GM13976 (cell line): ENCODE results near the gene MSI2.
A peak's percentile ranks its signal among the peaks of the same experiment; 100 is the strongest.

ENCODE experiments used
- DNase-seq: peaks from one replicate; pipeline ENCODE4 v3.0.0; 2012; ENCODE audit warnings: low spot score
- CTCF ChIP-seq: IDR thresholded peaks from 2 replicates; pipeline ENCODE4 v1.5.1; 2012; ENCODE audit warnings: borderline replicate concordance, mild to moderate bottlenecking; ENCODE audit not compliant: insufficient read depth; ENCODE audit errors: extremely low read depth, missing control alignments, control extremely low read depth
- in situ Hi-C: fragments of 300-500 bp; cut with MboI; formaldehyde crosslinking; loops from one replicate; pipeline ENCODE4 v1.12.0; 2022; ENCODE audit warnings: low sequenced_read_pairs, mixed read lengths, inconsistent platforms; ENCODE audit not compliant: unreplicated experiment

Gene MSI2

GRCh38 chr17:57627591-57627990 lies 371.3 kb downstream of the MSI2 start:
- TF ChIP-seq CTCF: no peak
- DNase-seq: no peak
- in situ Hi-C loops: no loop called here

GRCh38 chr17:57628421-57628820 lies 372.1 kb downstream of the MSI2 start:
- TF ChIP-seq CTCF: no peak
- in situ Hi-C loops: no loop called here
- no peak for DNase-seq

DNA sequence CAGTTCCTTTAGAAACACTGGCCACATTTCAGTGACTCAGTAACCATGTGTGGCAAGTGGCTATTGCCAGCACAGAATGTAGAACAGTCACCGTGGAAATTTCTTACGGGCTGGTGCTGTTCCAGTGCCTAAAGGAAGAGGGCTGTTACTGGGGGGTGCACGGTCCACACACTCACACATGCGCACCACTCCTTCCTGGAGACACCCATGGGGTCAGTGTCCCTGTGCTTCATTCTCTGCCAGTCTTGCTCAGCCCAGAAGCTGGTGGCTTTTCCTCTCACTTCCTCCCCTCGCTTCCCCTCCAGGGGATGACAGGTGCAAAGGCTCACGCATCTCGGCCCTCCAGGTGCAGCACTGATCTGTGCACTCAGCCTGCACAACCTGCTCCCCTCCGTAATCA lies 373.1 kb downstream of the MSI2 start:
- in situ Hi-C loops: no loop called here
- peak; percentile 60 for DNase-seq
- TF ChIP-seq CTCF: no peak

- DNase-seq: no peak
- in situ Hi-C loops: no loop called here
Observed at GRCh38 chr17:57629886-57630285, 373.6 kb downstream of the MSI2 start.

DNA sequence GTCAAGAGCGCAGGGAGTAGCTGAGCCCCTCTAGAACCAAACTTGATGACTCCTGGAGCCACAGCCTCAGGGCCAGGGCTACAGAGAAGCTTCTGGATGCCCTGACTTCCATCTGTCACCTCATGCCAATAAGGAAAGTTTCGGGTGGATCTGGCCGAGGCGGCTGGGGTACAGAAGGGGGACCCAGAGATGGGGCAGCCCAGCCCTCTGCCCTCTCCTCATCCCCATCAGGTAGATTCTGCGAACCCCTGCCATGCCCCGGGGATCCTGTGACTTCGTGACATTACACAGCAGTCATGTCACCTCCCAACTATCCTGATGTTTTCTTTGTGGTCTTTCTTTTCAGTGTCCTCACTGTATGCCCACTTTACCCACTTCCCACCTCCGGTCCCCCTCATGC lies 374.4 kb downstream of the MSI2 start:
- in situ Hi-C loops: no loop called here
- no peak for DNase-seq
- no peak for TF ChIP-seq CTCF

More at GRCh38 chr17:57629886-57630285, 373.6 kb downstream of the MSI2 start:
- TF ChIP-seq CTCF: no peak

DNA sequence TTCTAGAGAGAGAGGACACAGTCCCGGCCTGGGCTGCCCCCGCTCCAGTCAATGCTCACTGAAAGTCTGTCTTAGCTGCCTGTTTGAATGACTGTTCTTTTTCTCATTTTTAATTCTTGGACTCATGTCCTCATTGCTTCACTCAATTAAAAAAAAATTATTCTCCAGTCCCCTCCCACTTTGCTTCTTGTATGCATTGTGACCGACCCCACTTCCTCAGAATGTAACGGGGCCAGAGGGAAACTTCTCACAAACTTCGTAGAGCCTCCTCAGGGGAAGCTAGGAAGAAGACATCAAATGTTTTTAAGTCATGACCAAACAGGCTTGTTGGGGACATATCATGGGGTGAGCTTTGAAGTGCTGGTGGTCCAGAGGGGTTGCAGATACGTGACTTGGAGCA lies 375.5 kb downstream of the MSI2 start:
- no peak for TF ChIP-seq CTCF
- in situ Hi-C loops: no loop called here
- no peak for DNase-seq

DNA sequence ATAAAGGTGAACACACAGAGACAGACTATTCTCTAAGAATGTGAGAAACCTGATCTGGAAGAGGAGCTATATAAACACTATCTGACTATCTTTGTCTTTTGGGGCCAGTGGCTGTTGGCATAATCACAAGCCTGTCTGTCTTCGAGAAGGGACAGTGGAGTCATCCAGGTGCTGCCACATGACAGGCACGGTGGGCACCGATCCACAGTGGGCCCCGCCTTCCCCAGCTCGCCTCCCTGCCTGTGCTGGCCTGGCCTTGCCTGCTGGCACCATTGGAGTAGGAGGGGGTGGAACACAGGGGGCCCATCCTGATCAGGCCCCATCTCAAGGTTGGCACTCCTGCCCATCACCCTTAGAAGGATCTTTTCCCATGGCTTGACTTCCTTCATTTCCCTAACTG lies 376.0 kb downstream of the MSI2 start:
- no peak for DNase-seq
- no peak for TF ChIP-seq CTCF
- in situ Hi-C loops: no loop called here
